H1 (cell line): Measurements from ENCODE around the gene HSFX4. TPM values are rescaled to one million over a fixed set of nuclear protein-coding genes. Genes with fewer than 3 reads are reported as not detected.

Source experiments
- CTCF ChIA-PET: fragments of 300-600 bp; sonication (Branson Sonifier 250); formaldehyde crosslinking; loops from one replicate; lab custom pipeline; 2021; ENCODE audit not compliant: partially characterized antibody; lab: Charles Lee
- POLR2A ChIA-PET: fragments of 300-600 bp; sonication (Branson Sonifier 250); formaldehyde crosslinking; loops from one replicate; lab custom pipeline; 2021; ENCODE audit warnings: inconsistent platforms; ENCODE audit not compliant: partially characterized antibody; lab: Charles Lee
- DNase-seq, 2 experiments: peaks; one replicate each; pipeline versions ENCODE4 v3.0.0 to v3.0.0-alpha.2; 2010 to 2022; ENCODE audit warnings: low spot score in 2 of 2, low read depth in 1 of 2, mixed read lengths in 1 of 2
- FAIRE-seq: peaks from 2 replicates; lab custom pipeline; 2011; peaks lifted over from hg19 to GRCh38; lab: Jason Lieb, UNC
- H2AFZ ChIP-seq: 2 replicates; pipeline ENCODE4 v1.8.1; 2012; ENCODE audit warnings: low read length, inconsistent platforms
- H2AK5ac ChIP-seq: 2 replicates; pipeline ENCODE4 v1.6.1; 2013; ENCODE audit warnings: low read depth, low read length
- H2BK120ac ChIP-seq: replicated peaks from 2 replicates; pipeline ENCODE3; 2013; ENCODE audit warnings: low read depth, low read length, inconsistent platforms
- H2BK12ac ChIP-seq: 2 replicates; pipeline ENCODE4 v1.6.1; 2013; ENCODE audit warnings: low read depth, low read length
- H2BK15ac ChIP-seq: 2 replicates; pipeline ENCODE4 v1.6.1; 2013; ENCODE audit warnings: low read length
- H2BK20ac ChIP-seq: 2 replicates; pipeline ENCODE4 v1.6.1; 2013; ENCODE audit warnings: low read length
- H2BK5ac ChIP-seq: 2 replicates; pipeline ENCODE4 v1.6.1; 2013; ENCODE audit warnings: low read depth, low read length
- H3K14ac ChIP-seq: 2 replicates; pipeline ENCODE4 v1.6.1; 2013; ENCODE audit warnings: inconsistent platforms; ENCODE audit not compliant: insufficient read length
- H3K18ac ChIP-seq: 2 replicates; pipeline ENCODE4 v1.6.1; 2013; ENCODE audit warnings: low read length; ENCODE audit errors: extremely low read depth
- H3K23ac ChIP-seq: 2 replicates; pipeline ENCODE4 v1.6.1; 2013; ENCODE audit warnings: inconsistent platforms; ENCODE audit not compliant: insufficient read length
- H3K23me2 ChIP-seq: 2 replicates; pipeline ENCODE4 v1.6.1; 2013; ENCODE audit warnings: low read depth, low read length
- H3K27ac ChIP-seq: 2 replicates; pipeline ENCODE4 v1.6.1; 2011; ENCODE audit warnings: low read depth, low read length, inconsistent platforms
- H3K27me3 ChIP-seq, 4 experiments: replicated peaks in 1 of 4; 1 replicate in 1 of 4; 2 replicates in 3 of 4; pipeline versions ENCODE4 v1.6.1 to v1.8.1; 2011 to 2013; ENCODE audit warnings: low read length in 3 of 4, mild to moderate bottlenecking in 3 of 4, inconsistent platforms in 2 of 4, mixed read lengths in 2 of 4, moderate library complexity in 1 of 4; ENCODE audit not compliant: control insufficient read depth in 3 of 4, insufficient read depth in 3 of 4; ENCODE audit errors: extremely low read depth in 1 of 4
- H3K36me3 ChIP-seq, 4 experiments: 2 replicates each; pipeline versions ENCODE4 v1.6.1 to v1.8.1; 2011 to 2013; ENCODE audit warnings: mild to moderate bottlenecking in 4 of 4, low read length in 3 of 4, moderate library complexity in 2 of 4, control low read depth in 1 of 4, inconsistent platforms in 1 of 4; ENCODE audit not compliant: insufficient read depth in 4 of 4, control insufficient read depth in 2 of 4
- H3K4ac ChIP-seq: replicated peaks from 2 replicates; pipeline ENCODE3; 2013; ENCODE audit warnings: low read length, low read depth, mixed read lengths, inconsistent platforms; ENCODE audit not compliant: insufficient read length
- H3K4me1 ChIP-seq, 4 experiments: replicated peaks in 1 of 4; 1 replicate in 1 of 4; 2 replicates in 3 of 4; pipeline versions ENCODE4 v1.6.1 to v1.8.1; 2011 to 2013; ENCODE audit warnings: low read length in 3 of 4, inconsistent platforms in 2 of 4, mixed read lengths in 1 of 4; ENCODE audit not compliant: insufficient read depth in 4 of 4, control insufficient read depth in 3 of 4
- H3K4me2 ChIP-seq, 2 experiments: 2 replicates each; pipeline versions ENCODE4 v1.6.1 to v1.8.1; 2011 to 2013; ENCODE audit warnings: low read depth in 2 of 2, low read length in 2 of 2, control low read depth in 1 of 2, inconsistent platforms in 1 of 2, mild to moderate bottlenecking in 1 of 2; ENCODE audit not compliant: insufficient read depth in 1 of 2
- H3K4me3 ChIP-seq, 4 experiments: fragments of 200-600, 300-600 bp in 1 of 4; sonication (generic), shearing (Covaris generic), sonication (Bioruptor Twin) in 1 of 4; 2 replicates each; pipeline versions ENCODE4 v1.5.1 to v1.8.1; 2011 to 2016; ENCODE audit warnings: low read length in 4 of 4, low read depth in 3 of 4, control low read depth in 2 of 4, inconsistent platforms in 2 of 4, mild to moderate bottlenecking in 2 of 4, mixed read lengths in 1 of 4, moderate library complexity in 1 of 4; ENCODE audit not compliant: insufficient read depth in 2 of 4; ENCODE audit errors: extremely low read depth in 1 of 4
- H3K56ac ChIP-seq: replicated peaks from 2 replicates; pipeline ENCODE3; 2013; ENCODE audit warnings: low read depth, mild to moderate bottlenecking, mixed read lengths, low read length, inconsistent platforms; ENCODE audit not compliant: insufficient read length
- H3K79me1 ChIP-seq: 2 replicates; pipeline ENCODE4 v1.6.1; 2013; ENCODE audit warnings: low read depth, low read length, control low read depth
- H3K79me2 ChIP-seq, 2 experiments: 2 replicates each; pipeline versions ENCODE4 v1.6.1 to v1.8.1; 2012 to 2013; ENCODE audit warnings: low read length in 2 of 2, mild to moderate bottlenecking in 2 of 2, inconsistent platforms in 1 of 2; ENCODE audit not compliant: insufficient read depth in 2 of 2, control insufficient read depth in 1 of 2
- H3K9ac ChIP-seq, 4 experiments: replicated peaks in 1 of 4; 1 replicate in 1 of 4; 2 replicates in 3 of 4; pipeline versions ENCODE4 v1.6.1 to v1.8.1; 2011 to 2013; ENCODE audit warnings: low read depth in 3 of 4, low read length in 3 of 4, control low read depth in 2 of 4, mild to moderate bottlenecking in 2 of 4, moderate library complexity in 2 of 4, inconsistent platforms in 1 of 4; ENCODE audit errors: extremely low read depth in 1 of 4
- H3K9me3 ChIP-seq, 2 experiments: 2 replicates each; pipeline versions ENCODE4 v1.6.1 to v1.8.1; 2012 to 2013; ENCODE audit warnings: mild to moderate bottlenecking in 2 of 2, moderate library complexity in 2 of 2, control low read depth in 1 of 2, inconsistent platforms in 1 of 2, low read depth in 1 of 2, low read length in 1 of 2, mixed read lengths in 1 of 2; ENCODE audit not compliant: insufficient read depth in 2 of 2
- H4K20me1 ChIP-seq, 2 experiments: replicated peaks in 1 of 2; 2 replicates each; pipeline versions ENCODE3 to v1.8.1; 2011 to 2013; ENCODE audit warnings: inconsistent platforms in 2 of 2, low read length in 2 of 2, mild to moderate bottlenecking in 1 of 2; ENCODE audit not compliant: insufficient read depth in 2 of 2, control insufficient read depth in 1 of 2
- H4K5ac ChIP-seq: 2 replicates; pipeline ENCODE4 v1.6.1; 2013; ENCODE audit warnings: low read length, low read depth, mixed read lengths, inconsistent platforms; ENCODE audit not compliant: insufficient read length
- H4K8ac ChIP-seq: 2 replicates; pipeline ENCODE4 v1.8.0; 2013; ENCODE audit warnings: mild to moderate bottlenecking, moderate library complexity, low read length, inconsistent platforms; ENCODE audit not compliant: insufficient read depth; ENCODE audit errors: extremely low read depth
- H4K91ac ChIP-seq: replicated peaks from 2 replicates; pipeline ENCODE3; 2013; ENCODE audit warnings: low read length, mixed read lengths, inconsistent platforms; ENCODE audit not compliant: insufficient read length
- CREB1 ChIP-seq: IDR thresholded peaks from 2 replicates; pipeline ENCODE4 v1.6.1; 2012; ENCODE audit warnings: inconsistent platforms
- EP300 ChIP-seq, 2 experiments: IDR thresholded peaks; 1 replicate in 1 of 2; 2 replicates in 1 of 2; pipeline ENCODE4 v1.6.1; 2011 to 2012; ENCODE audit warnings: low read depth in 2 of 2, low read length in 2 of 2, mild to moderate bottlenecking in 2 of 2, borderline replicate concordance in 1 of 2, inconsistent platforms in 1 of 2, moderate library complexity in 1 of 2
- JUN ChIP-seq: IDR thresholded peaks from 2 replicates; pipeline ENCODE4 v1.6.1; 2011; ENCODE audit warnings: low read depth, mild to moderate bottlenecking, improper control_type of control experiment, low read length
- RNF2 ChIP-seq: fragments of 200-900, 300-1000 bp; sonication (generic); IDR thresholded peaks from 2 replicates; pipeline ENCODE4 v1.7.1; 2016; ENCODE audit warnings: borderline replicate concordance, low read depth, mild to moderate bottlenecking, antibody characterized with exemption, low read length; ENCODE audit not compliant: poor library complexity, severe bottlenecking; ENCODE audit errors: missing control alignments
- SP2 ChIP-seq: IDR thresholded peaks from 2 replicates; pipeline ENCODE4 v1.6.1; 2012; ENCODE audit warnings: mild to moderate bottlenecking, low read length, inconsistent platforms
- polyA plus RNA-seq, 7 experiments: library from polyadenylated mRNA; depleted of rRNA in 3 of 7; stranded (reverse) in 5 of 7; unstranded in 2 of 7; fragments of >200 nt in 5 of 7; fragments of 200-250 nt in 2 of 7; gene quantifications; 1 replicate in 5 of 7; 2 replicates in 1 of 7; 4 replicates in 1 of 7; pipeline versions ENCODE4 v1.2.1 to v1.2.3, GENCODE V29; 2011 to 2013; ENCODE audit warnings: missing spikeins in 2 of 7, mixed read lengths in 2 of 7
- total RNA-seq: library from RNA; stranded (reverse); fragmentation: NEBNext Ultra II Directional; extraction: Animal tissue kit (Norgen Biotek cat#: 25700); gene quantifications from 2 replicates; pipeline ENCODE4 v1.2.1, GENCODE V29; 2021
- TF ChIP-seq, protein P1 (sequence below): IDR thresholded peaks from 2 replicates; pipeline ENCODE4 v1.6.1; 2012; ENCODE audit warnings: inconsistent platforms

The HSFX4 gene
- total and polyA plus RNA-seq, 2 of the 8 experiments (the other 6 are each of a cell fraction or from before 2014, with no cell fraction given): not detected

GRCh38 chrX:149908727-149909126 lies 20.6 kb upstream of the HSFX4 start:
- TF ChIP-seq EP300 (IDR thresholded peaks at IDR 0.05; ENCODE audit: borderline replicate concordance in 1 of 2, low read depth in 2 of 2, low read length in 2 of 2) (no peak), JUN (no peak), SP2 (no peak), CREB1 (no peak), RNF2 (no peak)
- TF ChIP-seq, protein P1, sequence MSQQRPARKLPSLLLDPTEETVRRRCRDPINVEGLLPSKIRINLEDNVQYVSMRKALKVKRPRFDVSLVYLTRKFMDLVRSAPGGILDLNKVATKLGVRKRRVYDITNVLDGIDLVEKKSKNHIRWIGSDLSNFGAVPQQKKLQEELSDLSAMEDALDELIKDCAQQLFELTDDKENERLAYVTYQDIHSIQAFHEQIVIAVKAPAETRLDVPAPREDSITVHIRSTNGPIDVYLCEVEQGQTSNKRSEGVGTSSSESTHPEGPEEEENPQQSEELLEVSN: no peak
- Histone ChIP-seq H3K56ac (no peak overlapping the region), H3K9ac (no peak overlapping the region), H3K9me3 (no peaks in the 10 kb centered on the region), H3K4ac (no peak overlapping the region), H4K20me1 (no peaks in the 10 kb centered on the region), H2BK15ac (no peak overlapping the region), H3K4me1 (no peaks in the 10 kb centered on the region), H4K5ac (no peak overlapping the region), H3K14ac (no peak overlapping the region), H3K4me3 (no peak overlapping the region), H2BK120ac (no peak overlapping the region), H2AK5ac (no peak overlapping the region), H2BK5ac (no peak overlapping the region), H3K18ac (no peak overlapping the region), H3K23ac (no peak overlapping the region), H3K79me2 (no peaks in the 10 kb centered on the region), H4K91ac (no peak overlapping the region), H3K4me2 (no peak overlapping the region), H3K36me3 (no peaks in the 10 kb centered on the region), H2AFZ (no peak overlapping the region), H3K23me2 (no peaks in the 10 kb centered on the region), H4K8ac (no peak overlapping the region), H2BK20ac (no peak overlapping the region), H2BK12ac (no peak overlapping the region), H3K27me3 (no peaks in the 10 kb centered on the region), H3K79me1 (no peaks in the 10 kb centered on the region), H3K27ac (no peak overlapping the region)
- no peak for FAIRE-seq
- ChIA-PET CTCF (no interaction called here), POLR2A (no interaction called here)
- DNase-seq: no peak
